Hematopoietic multipotent progenitor cell treated with erythropoietin and hydrocortisone succinate and interleukin-3 and kit ligand, for 8 days (in vitro differentiated cells): Measurements from ENCODE around the gene PRTG.
"Not testable (repeated sequence)": the region's sequence is repeated elsewhere in the genome, so short reads cannot be mapped to it uniquely, and the experiment has no call there.

Source experiments
- DNase-seq: peaks from one replicate; pipeline ENCODE4 v3.0.0-alpha.2; 2015

PRTG gene

DNA sequence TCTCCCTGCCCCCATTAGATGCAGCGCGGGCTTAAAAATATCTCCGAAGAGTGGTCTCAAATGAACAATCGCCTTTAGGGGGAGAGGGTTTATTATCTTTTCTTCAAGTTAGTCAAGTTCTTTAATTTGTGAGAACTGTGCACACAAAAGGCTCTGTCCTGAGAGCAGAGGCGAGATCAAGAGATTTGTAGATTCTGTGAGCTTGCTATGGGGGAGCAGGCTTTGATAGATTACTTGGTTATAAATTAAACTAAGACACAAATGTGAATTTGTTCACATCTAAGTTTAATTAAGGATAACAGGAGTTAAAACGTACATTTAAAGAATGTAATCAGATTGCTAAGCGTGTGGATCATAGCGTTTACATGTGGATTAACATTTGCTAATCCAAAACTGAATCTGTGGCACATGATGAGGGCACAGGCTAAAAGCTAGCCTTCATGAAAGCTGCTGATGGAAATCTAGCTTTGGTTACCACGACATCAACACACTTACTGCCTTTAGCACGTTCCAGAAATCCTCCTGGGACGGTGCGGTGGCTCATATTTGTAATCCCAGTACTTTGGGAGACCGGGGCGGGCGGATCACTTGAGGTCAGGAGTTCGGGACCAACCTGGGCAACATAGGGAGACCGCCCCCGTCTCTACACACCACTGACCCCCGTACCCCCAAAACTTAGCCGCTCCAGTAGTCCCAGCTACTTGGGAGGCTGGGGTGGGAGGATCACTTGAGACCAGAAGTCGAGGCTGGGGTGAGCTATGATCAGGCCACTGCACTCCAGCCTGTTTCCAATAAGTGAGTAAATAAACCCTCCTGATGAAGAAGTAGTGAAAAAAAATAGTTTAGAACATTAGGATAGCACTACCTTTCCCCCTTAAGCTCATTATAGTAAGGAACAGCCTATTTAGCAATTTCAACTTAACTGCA lies 1.0 kb upstream of the PRTG start:
- DNase-seq = no peak

DNA sequence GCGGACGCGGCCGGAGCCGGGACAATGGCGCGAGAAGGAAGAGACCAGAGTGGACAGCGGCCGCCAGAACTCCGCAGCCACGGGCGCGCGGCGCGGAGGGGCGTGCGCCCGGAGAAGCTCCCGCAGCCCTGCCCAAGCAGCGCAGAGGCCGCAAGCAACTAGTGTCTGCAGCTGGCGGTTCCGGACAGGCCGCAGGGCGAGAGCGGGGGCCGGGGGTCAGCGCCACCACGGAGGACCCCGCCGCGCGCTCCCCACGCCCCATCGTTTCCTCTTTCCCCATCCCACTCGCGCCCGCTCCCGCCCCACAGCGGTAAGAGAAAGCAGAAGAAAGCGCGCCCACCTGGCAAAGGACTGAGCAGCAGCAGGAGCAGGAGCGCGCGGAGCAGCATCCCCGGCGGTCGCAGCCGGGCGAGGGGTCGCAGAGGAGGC lies 440 bp downstream of the PRTG start:
- DNase-seq = no peak

DNA sequence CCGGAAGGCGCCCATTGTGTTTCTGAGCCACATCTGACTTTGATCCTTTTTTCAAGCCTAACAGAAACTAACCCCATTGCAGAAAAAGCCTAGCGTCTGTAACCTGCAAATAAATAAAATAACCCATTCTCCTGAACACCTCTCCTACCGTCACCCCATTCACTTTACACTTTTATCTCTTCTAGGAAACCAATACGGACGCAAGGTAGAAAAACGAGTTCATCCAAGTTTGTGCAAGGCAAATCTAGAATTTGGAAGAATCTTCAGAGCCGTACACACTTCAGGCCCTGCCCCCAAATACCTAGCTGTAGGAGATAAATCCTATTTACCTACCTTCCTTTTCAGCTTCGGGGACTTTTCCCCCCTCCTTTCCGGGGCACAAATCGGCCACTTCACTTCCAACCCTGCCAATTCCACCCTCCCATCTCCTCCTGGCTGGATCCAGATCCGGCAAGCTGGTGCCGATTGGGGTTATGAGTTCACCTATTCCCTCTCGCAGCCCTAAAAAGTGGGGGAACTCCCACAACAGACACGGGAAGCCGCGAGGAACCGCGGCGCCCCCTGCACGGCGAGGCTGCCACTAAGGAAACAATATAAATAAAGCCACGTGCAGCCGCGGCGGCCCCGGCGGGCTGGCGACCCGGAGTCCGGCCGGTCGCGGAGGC lies 987 bp downstream of the PRTG start:
- DNase-seq = no peak

GRCh38 chr15:55740981-55741832 lies 1.7 kb downstream of the PRTG start:
- no peak for DNase-seq

DNA sequence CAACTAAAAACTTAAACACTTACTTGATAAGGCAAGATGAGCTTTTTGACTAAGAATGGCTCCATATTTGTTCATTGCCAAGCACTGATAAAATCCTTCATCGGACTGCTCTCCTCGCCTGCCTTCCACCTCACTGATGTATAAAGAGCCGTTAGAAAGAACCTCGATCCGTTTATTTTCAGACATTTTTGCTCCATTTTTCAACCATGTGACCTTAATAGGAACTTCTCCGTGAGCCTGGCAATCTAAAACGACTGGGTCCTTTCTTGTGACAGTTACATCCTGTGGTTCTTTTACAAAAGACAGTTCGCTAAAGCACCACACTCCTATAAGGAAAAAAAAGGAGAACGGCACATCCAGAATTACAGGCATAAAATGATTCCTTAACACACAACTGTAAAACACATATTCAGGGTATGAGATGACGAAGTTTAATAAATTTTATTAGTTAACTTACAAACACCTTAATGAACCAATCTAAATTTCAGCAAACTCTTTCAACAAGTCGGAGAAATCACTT lies 2.5 kb downstream of the PRTG start:
- DNase-seq = no peak

DNA sequence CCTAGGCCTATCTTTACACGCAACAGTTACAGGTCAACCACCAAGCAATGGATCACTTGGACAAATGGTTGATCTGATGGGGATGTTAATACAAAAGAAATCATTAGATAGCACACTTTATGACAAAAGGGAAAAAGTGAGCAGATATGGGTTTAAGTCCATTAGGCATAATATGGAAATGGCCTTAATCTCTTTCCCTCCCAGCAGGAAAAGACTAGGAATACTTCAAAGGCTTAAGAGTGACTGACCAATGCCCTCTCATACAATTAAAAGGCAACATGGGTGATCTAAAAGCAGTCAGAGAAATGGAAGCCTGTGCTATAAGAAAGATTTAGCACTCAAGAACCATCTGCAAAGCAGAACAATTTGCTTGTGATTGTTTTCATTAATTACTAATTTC lies 3.3 kb downstream of the PRTG start:
- DNase-seq = no peak

DNA sequence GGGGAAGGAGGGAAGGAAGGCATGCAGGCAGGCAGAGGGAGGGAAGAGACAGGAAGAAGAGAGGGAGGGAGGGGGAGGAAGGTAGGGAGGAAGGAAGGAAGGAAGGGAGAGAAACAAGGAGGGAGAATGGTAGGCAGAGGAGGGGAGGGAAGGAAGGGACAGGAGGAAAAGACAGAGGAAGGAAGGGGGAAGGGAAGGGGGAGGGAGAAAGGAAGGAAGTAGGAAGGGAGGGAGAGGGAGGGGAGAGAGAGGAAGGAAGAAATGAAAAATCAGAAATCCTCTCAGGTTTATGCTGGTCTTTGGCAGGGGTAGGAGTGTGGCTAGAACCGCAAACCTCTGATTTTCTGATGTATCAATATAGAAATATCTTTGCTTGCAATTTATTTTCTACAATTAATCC lies 4.2 kb downstream of the PRTG start:
- no peak for DNase-seq

GRCh38 chr15:55737373-55737772 lies 5.6 kb downstream of the PRTG start:
- no peak for DNase-seq

GRCh38 chr15:55736756-55737155 lies 6.2 kb downstream of the PRTG start:
- DNase-seq = no peak

DNA sequence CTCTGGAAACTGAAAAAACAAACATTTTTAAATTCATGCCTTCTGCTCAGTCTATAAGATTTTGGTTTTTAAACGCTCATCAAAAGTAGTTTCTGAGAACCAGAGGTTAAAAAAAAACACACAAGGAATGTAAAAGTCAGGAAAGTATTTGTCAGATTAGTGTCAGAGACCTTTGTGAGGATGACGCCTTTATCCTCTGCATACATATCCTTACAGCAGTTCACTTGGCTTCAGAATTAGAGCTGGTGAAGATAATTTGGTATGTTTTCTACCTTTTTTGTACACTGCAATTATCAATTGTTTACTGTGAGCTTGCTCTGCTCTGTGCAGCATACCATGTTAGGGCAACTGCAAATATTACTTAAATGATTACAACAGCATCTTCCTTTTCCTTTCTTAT lies 8.3 kb downstream of the PRTG start:
- no peak for DNase-seq

DNA sequence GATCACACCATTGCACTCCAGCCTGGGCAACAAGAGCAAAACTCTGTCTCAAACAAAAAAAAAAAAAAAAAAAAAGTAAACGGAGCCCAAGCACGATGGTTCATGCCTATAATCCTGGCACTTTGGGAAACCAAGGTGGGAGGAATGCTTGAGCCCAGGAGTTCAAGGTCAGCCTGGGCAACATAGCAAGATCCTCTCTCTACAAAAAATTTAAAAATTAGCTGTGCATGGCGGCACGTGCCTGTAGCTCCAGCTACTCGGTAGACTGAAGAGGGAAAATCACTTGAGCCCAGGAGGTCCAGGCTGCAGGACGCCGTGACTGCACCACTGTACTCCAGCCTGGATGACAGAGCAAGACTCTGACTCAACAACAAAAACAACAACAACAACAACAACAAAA lies 9.5 kb downstream of the PRTG start:
- DNase-seq = not testable (repeated sequence)

DNA sequence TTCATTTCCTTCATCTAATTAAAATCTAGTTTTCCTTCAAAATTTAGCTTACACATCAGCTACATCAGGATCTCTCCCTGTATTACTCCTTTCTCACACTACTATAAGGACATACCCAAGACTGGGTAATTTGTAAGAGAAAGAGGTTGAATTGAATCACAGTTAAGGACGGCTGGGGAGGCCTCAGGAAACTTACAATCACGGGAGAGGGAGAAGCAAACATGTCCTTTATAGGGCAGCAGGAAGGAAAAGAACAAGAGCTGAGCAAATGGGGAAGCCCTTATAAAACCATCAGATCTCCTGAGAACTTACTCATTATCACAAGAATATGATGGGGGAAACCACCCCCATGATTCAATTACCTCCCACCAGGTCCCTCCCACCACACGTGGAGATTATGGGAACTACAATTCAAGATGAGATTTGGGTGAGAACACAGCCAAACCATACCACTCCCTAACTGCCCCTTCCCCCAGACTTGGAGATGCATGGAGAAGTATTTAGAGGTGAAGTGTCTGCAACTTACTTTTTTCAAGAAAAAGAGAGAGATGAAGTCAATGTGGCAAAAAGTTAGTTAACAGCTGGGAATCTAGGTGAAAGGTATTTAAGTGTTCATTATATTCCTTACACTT lies 21.3 kb downstream of the PRTG start:
- no peak for DNase-seq

- DNase-seq = no peak
Observed at GRCh38 chr15:55715355-55716076, 27.4 kb downstream of the PRTG start.

DNA sequence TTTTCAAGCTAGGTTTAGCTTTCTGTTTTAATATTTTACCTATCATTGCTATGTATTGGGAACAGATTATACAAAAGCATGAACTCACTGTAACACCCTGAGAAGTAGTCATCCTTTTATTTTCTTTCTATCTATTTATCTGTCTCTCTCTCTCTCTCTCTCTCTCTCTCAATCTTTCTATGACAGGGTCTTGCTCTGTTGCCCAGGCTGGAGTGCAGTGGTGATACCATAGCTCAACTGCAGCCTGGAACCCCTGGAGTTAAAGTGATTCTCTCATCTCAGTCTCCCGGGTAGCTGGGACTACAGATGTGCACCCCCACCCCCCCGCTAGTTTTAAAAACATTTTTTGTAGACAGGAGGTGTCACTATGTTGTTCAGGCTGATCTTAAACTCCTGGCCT lies 28.9 kb downstream of the PRTG start:
- DNase-seq = no peak

DNA sequence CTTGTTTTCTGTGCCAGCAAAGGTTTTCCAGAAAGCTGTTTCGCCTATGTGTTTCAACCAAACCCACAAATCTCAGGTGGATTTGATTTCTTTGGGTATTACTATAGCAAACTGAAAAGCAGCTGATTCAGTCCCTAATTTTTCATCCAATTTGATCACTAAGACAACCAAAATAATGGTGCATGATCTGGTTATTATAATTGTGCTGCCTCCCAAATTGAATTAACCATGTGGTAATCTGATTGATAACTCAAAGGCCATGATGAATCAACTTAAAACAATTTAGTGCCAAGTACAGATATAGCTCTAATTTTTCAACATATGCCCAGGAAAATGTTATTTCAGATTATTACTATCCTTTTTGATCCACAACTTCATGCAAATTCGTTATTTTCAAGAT lies 30.6 kb downstream of the PRTG start:
- no peak for DNase-seq

- no peak for DNase-seq
Observed at GRCh38 chr15:55710286-55710685, 32.7 kb downstream of the PRTG start.

DNA sequence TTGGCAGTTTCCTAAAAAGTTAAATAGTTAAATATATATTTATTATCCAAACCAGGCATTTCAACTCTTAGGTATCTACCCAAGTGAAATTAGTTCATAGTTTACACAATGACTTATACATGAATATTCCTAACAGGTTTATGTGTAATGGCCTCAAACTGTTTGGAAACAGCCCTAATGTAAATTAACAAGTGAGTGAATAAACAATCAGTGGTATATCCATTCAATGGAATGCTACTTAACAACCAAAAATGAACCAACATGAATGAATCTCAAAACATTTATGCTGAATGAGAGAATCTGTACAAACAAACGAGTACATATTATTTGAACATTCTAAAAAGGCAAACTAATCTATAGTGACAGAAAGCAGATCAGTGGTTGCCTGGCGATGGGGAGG lies 33.5 kb downstream of the PRTG start:
- no peak for DNase-seq

DNA sequence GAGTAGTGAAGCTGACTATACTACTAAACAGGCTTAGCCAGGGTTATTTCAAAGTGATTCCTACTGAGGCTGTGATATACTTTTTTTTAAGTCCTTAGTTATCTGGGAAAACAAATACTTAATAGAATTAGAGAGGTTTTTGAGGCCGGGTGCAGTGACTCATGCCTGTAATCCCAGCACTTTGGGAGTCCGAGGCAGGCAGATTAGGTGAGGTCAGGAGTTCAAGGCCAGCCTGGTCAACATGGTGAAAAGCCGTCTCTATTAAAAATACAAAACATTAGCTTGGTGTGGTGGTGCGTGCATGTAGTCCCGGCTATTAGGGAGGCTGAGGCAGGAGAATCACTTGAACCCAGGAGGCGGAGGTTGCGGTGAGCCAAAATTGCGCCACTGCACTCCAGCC lies 34.2 kb downstream of the PRTG start:
- no peak for DNase-seq

GRCh38 chr15:55707951-55708350 lies 35.0 kb downstream of the PRTG start:
- no peak for DNase-seq

DNA sequence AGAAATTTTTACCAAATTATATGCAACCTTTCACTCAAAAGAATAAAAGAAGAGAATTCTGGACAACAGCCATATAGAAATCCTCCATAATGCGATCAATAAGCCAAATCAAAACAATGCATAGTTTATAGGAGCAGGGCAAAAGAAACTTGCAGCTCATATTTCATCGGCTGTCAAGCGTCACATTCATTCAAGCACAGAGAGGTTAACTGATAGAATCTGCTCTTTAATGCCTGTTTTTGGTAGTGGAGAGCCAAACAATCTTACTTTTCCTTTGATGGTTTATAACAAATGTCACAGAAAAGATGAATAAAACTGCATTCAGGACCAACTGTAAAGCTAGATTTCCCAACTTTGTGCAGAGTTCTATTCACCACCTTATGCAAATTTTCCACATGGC lies 35.4 kb downstream of the PRTG start:
- DNase-seq = no peak

DNA sequence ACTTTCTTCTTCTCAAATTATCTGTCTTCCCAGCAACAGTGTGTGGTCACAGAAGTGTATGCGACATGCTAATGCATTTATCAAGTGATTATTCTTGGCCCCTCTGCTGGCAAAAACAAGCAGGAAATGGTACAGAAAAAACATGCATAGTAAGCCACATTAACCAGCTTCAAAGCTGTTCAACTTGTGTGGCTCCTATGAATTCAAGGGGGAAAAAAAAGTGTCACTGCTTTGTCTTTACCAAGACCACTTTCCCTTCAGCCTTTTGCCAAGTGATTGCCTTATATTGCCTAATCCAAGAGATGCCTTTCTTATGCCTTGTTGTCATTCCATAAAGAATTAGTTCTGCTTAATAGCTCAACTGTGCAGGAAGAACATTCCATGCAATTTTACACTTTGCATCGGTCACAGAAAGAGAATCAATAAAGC lies 39.1 kb downstream of the PRTG start:
- DNase-seq = no peak

GRCh38 chr15:55700876-55701275 lies 42.1 kb downstream of the PRTG start:
- DNase-seq = no peak
